Activated naive CD8-positive, alpha-beta T cell (primary cell): Measurements from ENCODE around the gene MMRN2.
"Not testable (repeated sequence)": the region's sequence is repeated elsewhere in the genome, so short reads cannot be mapped to it uniquely, and the experiment has no call there.

ENCODE experiments used
- H3K27ac Mint-ChIP-seq: one replicate; pipeline ENCODE4 v1.8.0; 2021; ENCODE audit warnings: mixed read lengths
- H3K27me3 Mint-ChIP-seq: one replicate; pipeline ENCODE4 v1.8.0; 2021; ENCODE audit warnings: mixed read lengths
- H3K36me3 Mint-ChIP-seq: one replicate; pipeline ENCODE4 v1.8.0; 2021; ENCODE audit warnings: mixed read lengths
- H3K4me1 Mint-ChIP-seq: one replicate; pipeline ENCODE4 v1.8.0; 2021; ENCODE audit warnings: low read depth, mixed read lengths
- H3K4me3 Mint-ChIP-seq: one replicate; pipeline ENCODE4 v1.8.0; 2021; ENCODE audit warnings: mild to moderate bottlenecking, mixed read lengths
- H3K9me3 Mint-ChIP-seq: one replicate; pipeline ENCODE4 v1.8.0; 2021; ENCODE audit warnings: low read depth, mixed read lengths

MMRN2 gene

GRCh38 chr10:86953747-86954680 is 3.4 kb downstream of the MMRN2 start:
- Mint-ChIP-seq H3K36me3 (peaks cover 8% of the 10 kb centered on the region), H3K27ac (no peak overlapping the region), H3K9me3 (peaks cover 6% of the 10 kb centered on the region), H3K4me3 (no peak overlapping the region), H3K4me1 (peaks cover 17% of the 10 kb centered on the region), H3K27me3 (no peaks in the 10 kb centered on the region)

GRCh38 chr10:86952697-86953096 is 4.7 kb downstream of the MMRN2 start:
- H3K4me3 Mint-ChIP-seq, H3K9me3 Mint-ChIP-seq, H3K27ac Mint-ChIP-seq, H3K27me3 Mint-ChIP-seq: not testable (repeated sequence)
- Mint-ChIP-seq H3K4me1 (peaks cover 23% of the 10 kb centered on the region), H3K36me3 (peaks cover 14% of the 10 kb centered on the region)

- Mint-ChIP-seq H3K9me3 (peaks cover 6% of the 10 kb centered on the region), H3K36me3 (peaks cover 14% of the 10 kb centered on the region), H3K27ac (no peak overlapping the region), H3K4me1 (peaks cover 23% of the 10 kb centered on the region), H3K4me3 (no peak overlapping the region), H3K27me3 (no peaks in the 10 kb centered on the region)
These were observed 5.3 kb downstream of the MMRN2 start for GRCh38 chr10:86952106-86952505.

- H3K27me3 Mint-ChIP-seq = no peaks in the 10 kb centered on the region
- H3K4me1 Mint-ChIP-seq = peaks cover 23% of the 10 kb centered on the region
- peaks cover 6% of the 10 kb centered on the region for H3K9me3 Mint-ChIP-seq
- no peak overlapping the region for H3K27ac Mint-ChIP-seq
- H3K4me3 Mint-ChIP-seq = no peak overlapping the region
- H3K36me3 Mint-ChIP-seq = peaks cover 14% of the 10 kb centered on the region
These were observed 6.1 kb downstream of the MMRN2 start for GRCh38 chr10:86951184-86951761.

- Mint-ChIP-seq H3K4me3 (peak overlapping the region; percentile 35), H3K4me1 (peaks cover 23% of the 10 kb centered on the region), H3K36me3 (peaks cover 14% of the 10 kb centered on the region), H3K27ac (peak overlapping the region; percentile 92), H3K27me3 (no peaks in the 10 kb centered on the region), H3K9me3 (peaks cover 6% of the 10 kb centered on the region)
These were observed 7.1 kb downstream of the MMRN2 start for GRCh38 chr10:86950349-86950748.

- H3K36me3 Mint-ChIP-seq = peaks cover 14% of the 10 kb centered on the region
- H3K9me3 Mint-ChIP-seq, H3K4me3 Mint-ChIP-seq, H3K27ac Mint-ChIP-seq, H3K27me3 Mint-ChIP-seq: not testable (repeated sequence)
- H3K4me1 Mint-ChIP-seq = peaks cover 27% of the 10 kb centered on the region
These were observed 9.6 kb downstream of the MMRN2 start for GRCh38 chr10:86947806-86948205.

GRCh38 chr10:86946213-86947155 is 10.9 kb downstream of the MMRN2 start:
- Mint-ChIP-seq H3K27ac (no peak overlapping the region), H3K9me3 (no peaks in the 10 kb centered on the region), H3K4me1 (peaks cover 27% of the 10 kb centered on the region), H3K4me3 (no peak overlapping the region), H3K36me3 (peaks cover 10% of the 10 kb centered on the region), H3K27me3 (no peaks in the 10 kb centered on the region)

GRCh38 chr10:86945361-86946212 is 11.8 kb downstream of the MMRN2 start:
- H3K27ac Mint-ChIP-seq = no peak overlapping the region
- peaks cover 10% of the 10 kb centered on the region for H3K36me3 Mint-ChIP-seq
- H3K9me3 Mint-ChIP-seq = no peaks in the 10 kb centered on the region

GRCh38 chr10:86944907-86945306 is 12.5 kb downstream of the MMRN2 start:
- H3K4me3 Mint-ChIP-seq = no peak overlapping the region
- H3K27me3 Mint-ChIP-seq = no peaks in the 10 kb centered on the region
- H3K27ac Mint-ChIP-seq = no peak overlapping the region
- peaks cover 6% of the 10 kb centered on the region for H3K36me3 Mint-ChIP-seq
- no peaks in the 10 kb centered on the region for H3K9me3 Mint-ChIP-seq
- H3K4me1 Mint-ChIP-seq = peaks cover 13% of the 10 kb centered on the region

More at GRCh38 chr10:86945361-86946212, 11.8 kb downstream of the MMRN2 start:
- Mint-ChIP-seq H3K27me3 (no peaks in the 10 kb centered on the region), H3K4me3 (no peak overlapping the region), H3K4me1 (peaks cover 19% of the 10 kb centered on the region)

- Mint-ChIP-seq H3K9me3 (no peaks in the 10 kb centered on the region), H3K36me3 (peaks cover 6% of the 10 kb centered on the region), H3K27me3 (no peaks in the 10 kb centered on the region), H3K4me1 (peaks cover 13% of the 10 kb centered on the region), H3K27ac (no peak overlapping the region), H3K4me3 (no peak overlapping the region)
These were observed 12.9 kb downstream of the MMRN2 start for GRCh38 chr10:86944471-86944870.

- Mint-ChIP-seq H3K27me3 (no peaks in the 10 kb centered on the region), H3K4me1 (peaks cover 10% of the 10 kb centered on the region), H3K27ac (no peak overlapping the region), H3K9me3 (no peaks in the 10 kb centered on the region), H3K36me3 (peaks cover 6% of the 10 kb centered on the region), H3K4me3 (no peak overlapping the region)
These were observed 13.4 kb downstream of the MMRN2 start for GRCh38 chr10:86944031-86944419.

GRCh38 chr10:86943316-86944030 is 13.9 kb downstream of the MMRN2 start:
- H3K4me3 Mint-ChIP-seq = no peak overlapping the region
- H3K27me3 Mint-ChIP-seq = no peaks in the 10 kb centered on the region
- H3K27ac Mint-ChIP-seq = no peak overlapping the region
- H3K4me1 Mint-ChIP-seq = peaks cover 7% of the 10 kb centered on the region
- no peaks in the 10 kb centered on the region for H3K9me3 Mint-ChIP-seq
- H3K36me3 Mint-ChIP-seq = peaks cover 4% of the 10 kb centered on the region

- Mint-ChIP-seq H3K27me3 (no peaks in the 10 kb centered on the region), H3K36me3 (no peaks in the 10 kb centered on the region), H3K4me1 (peaks cover 4% of the 10 kb centered on the region), H3K4me3 (no peak overlapping the region), H3K9me3 (no peaks in the 10 kb centered on the region), H3K27ac (no peak overlapping the region)
These were observed 14.7 kb downstream of the MMRN2 start for GRCh38 chr10:86942441-86943315.
